ENCODE results near the gene RPP38. TPM values are rescaled to one million over a fixed set of nuclear protein-coding genes. Genes with fewer than 3 reads are reported as not detected.
A peak's percentile ranks its signal among the peaks of the same experiment; 100 is the strongest.

The RPP38 gene
- total and polyA plus RNA-seq, 2 of the 13 experiments (the other 11 are each of a cell fraction or from before 2014, with no cell fraction given), result 11.7 to 16.4 TPM

DNA sequence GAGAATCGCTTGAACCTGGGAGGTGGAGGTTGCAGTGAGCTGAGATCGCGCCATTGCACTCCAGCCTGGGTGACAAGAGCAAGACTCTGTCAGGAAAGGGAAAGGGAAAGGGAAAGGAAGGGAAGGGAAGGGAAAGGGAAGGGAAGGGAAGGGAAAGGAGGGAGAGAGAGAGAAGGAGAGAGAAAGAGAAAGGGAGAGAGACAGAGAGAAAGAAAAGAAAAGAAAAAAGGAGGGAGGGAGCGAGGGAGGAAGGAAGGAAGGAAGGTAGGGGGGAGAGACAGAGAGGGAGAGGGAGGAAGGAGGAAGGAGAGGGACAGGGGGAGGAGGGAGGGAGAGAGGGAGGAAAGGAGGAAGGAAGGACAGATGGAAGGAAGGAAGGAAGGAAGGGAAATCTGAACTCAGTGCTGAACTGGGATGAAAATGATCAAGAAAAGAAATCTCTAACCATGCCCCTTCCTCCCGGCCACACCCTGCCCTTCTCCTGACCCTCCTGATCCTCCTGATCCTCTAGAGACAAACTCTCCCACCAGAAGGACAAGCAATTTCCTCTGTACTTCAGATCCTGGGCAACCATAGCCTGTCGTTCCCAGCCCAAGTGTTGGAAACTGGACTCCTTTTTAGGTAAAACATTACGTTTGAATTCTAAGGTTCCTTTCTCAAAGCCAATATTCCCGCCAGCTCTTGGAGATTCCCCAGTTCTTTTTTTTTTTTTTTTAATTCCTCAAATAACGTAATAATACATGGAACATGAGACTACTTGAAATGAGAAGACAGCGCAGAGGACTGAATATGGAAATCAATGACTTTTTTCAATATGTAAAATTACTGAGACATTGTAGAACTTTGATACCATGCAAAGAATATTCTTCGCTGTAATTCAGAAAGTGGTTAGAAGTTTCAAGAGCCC is 39.2 kb downstream of the RPP38 start:
- 96% methylated on average over 11 of the region's 11 CpGs for WGBS (ENCODE audit: low lambda C conversion rate)
- Histone ChIP-seq H3K4me1 (ENCODE audit: insufficient read depth, low read length) (peaks cover 29% of the 10 kb centered on the region), H3K79me2 (ENCODE audit: insufficient read depth, low read length) (no peaks in the 10 kb centered on the region), H3K27ac (ENCODE audit: extremely low read length, insufficient read depth, low read length) (peak overlapping the region; percentile 31), H3K4me3 (replicated peaks in 1 of 3; ENCODE audit: insufficient read depth in 1 of 3, low read depth in 2 of 3, low read length in 3 of 3) (no peak overlapping the region), H3K9ac (ENCODE audit: insufficient read depth, low read depth, low read length) (no peak overlapping the region), H3K36me3 (replicated peaks in 1 of 2; ENCODE audit: control insufficient read depth in 1 of 2, insufficient read depth in 2 of 2, low read length in 2 of 2) (peaks cover 13 to 43% of the 10 kb centered on the region in 2 experiments), H4K20me1 (ENCODE audit: insufficient read depth, low read length) (no peaks in the 10 kb centered on the region), H3K9me3 (ENCODE audit: low read length) (no peaks in the 10 kb centered on the region), H3K27me3 (ENCODE audit: control insufficient read depth in 1 of 2, insufficient read depth in 2 of 2, low read length in 2 of 2) (no peaks in the 10 kb centered on the region), H2AFZ (ENCODE audit: low read length) (no peak overlapping the region), H3K4me2 (ENCODE audit: low read depth, low read length) (peak overlapping the region; percentile 13; the same call in 1 of the 2 replicates)
- no peak for ATAC-seq
- TF ChIP-seq HNRNPK (IDR thresholded peaks at IDR 0.05; ENCODE audit: low read depth, low read length, poor library complexity, severe bottlenecking) (peak; percentile 77), ZNF883 (CRISPR knock-in tag; IDR thresholded peaks at IDR 0.05; ENCODE audit: not compliant biosample characterization) (no peak), PCBP2 (optimal IDR thresholded peaks at IDR 0.05; ENCODE audit: low read depth, low read length, poor library complexity, severe bottlenecking) (peak; percentile 54), ZNF792 (CRISPR knock-in tag; IDR thresholded peaks at IDR 0.05) (no peak), FOSL1 (CRISPR knock-in tag; IDR thresholded peaks at IDR 0.05; ENCODE audit: borderline replicate concordance) (no peak), SP2 (CRISPR knock-in tag; IDR thresholded peaks at IDR 0.05) (no peak), NAIF1 (CRISPR knock-in tag; IDR thresholded peaks at IDR 0.05; ENCODE audit: borderline replicate concordance) (no peak), ZNF780A (CRISPR knock-in tag; IDR thresholded peaks at IDR 0.05) (no peak)
- TF ChIP-seq, protein P1, sequence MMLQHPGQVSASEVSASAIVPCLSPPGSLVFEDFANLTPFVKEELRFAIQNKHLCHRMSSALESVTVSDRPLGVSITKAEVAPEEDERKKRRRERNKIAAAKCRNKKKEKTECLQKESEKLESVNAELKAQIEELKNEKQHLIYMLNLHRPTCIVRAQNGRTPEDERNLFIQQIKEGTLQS (CRISPR knock-in tag; IDR thresholded peaks at IDR 0.05), result no peak
- TF ChIP-seq, protein P2, sequence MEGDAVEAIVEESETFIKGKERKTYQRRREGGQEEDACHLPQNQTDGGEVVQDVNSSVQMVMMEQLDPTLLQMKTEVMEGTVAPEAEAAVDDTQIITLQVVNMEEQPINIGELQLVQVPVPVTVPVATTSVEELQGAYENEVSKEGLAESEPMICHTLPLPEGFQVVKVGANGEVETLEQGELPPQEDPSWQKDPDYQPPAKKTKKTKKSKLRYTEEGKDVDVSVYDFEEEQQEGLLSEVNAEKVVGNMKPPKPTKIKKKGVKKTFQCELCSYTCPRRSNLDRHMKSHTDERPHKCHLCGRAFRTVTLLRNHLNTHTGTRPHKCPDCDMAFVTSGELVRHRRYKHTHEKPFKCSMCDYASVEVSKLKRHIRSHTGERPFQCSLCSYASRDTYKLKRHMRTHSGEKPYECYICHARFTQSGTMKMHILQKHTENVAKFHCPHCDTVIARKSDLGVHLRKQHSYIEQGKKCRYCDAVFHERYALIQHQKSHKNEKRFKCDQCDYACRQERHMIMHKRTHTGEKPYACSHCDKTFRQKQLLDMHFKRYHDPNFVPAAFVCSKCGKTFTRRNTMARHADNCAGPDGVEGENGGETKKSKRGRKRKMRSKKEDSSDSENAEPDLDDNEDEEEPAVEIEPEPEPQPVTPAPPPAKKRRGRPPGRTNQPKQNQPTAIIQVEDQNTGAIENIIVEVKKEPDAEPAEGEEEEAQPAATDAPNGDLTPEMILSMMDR (CRISPR knock-in tag; IDR thresholded peaks at IDR 0.05), result no peak
- CTCF ChIA-PET (ENCODE audit: low intra/inter-chr PET ratio, low total read pairs), result no interaction called here
- no peak for FAIRE-seq
- in situ Hi-C loops (cut with HindIII; ENCODE audit: extremely low pct_ligation_motif_present, low pct_unique_long_range_greater_than_20kb) (no loop called here), intact Hi-C loops (cut with micrococcal nuclease; ENCODE audit: unreplicated experiment) (no loop called here)
- POLR2A ChIA-PET, result interaction anchor here (1.2 kb wide), 1 partner anchor 15 kb away, joined by 6 read pairs; no protein-coding TSS in a partner anchor
- no TSS peak for BruUV-seq (replicated peaks)
- no peak for DNase-seq (ENCODE audit: low spot score)
